ENCODE measurements around the gene DPEP2.
"Not testable (repeated sequence)": the region's sequence is repeated elsewhere in the genome, so short reads cannot be mapped to it uniquely, and the experiment has no call there.

GRCh38 chr16:68030108-68030507 lies 30.8 kb upstream of the DPEP2 start:
- not testable (repeated sequence) for TF ChIP-seq CTCF, POLR2A (IDR thresholded peaks at IDR 0.05)
